Inflammatory macrophage treated with lipopolysaccharide for 4 hours (primary cell): ENCODE data around the gene HOXA6.

ENCODE experiments used
- DNase-seq: peaks from one replicate; pipeline ENCODE4 v3.0.0-alpha.2; 2020

The HOXA6 gene

GRCh38 chr7:27147199-27148030 is at the start of gene HOXA6:
TSS of gene HOXA6 (minus strand) at chr7:27147774. CDS start at chr7:27147749, 25 bp downstream.
- no peak for DNase-seq

GRCh38 chr7:27196287-27196767 is 48.8 kb upstream of the HOXA6 start:
- peak; percentile 77 for DNase-seq

- no peak for DNase-seq
Observed at GRCh38 chr7:27194686-27195379, 47.3 kb upstream of the HOXA6 start.

- no peak for DNase-seq
Observed at GRCh38 chr7:27194002-27194352, 46.4 kb upstream of the HOXA6 start.

GRCh38 chr7:27193335-27194001 is 45.9 kb upstream of the HOXA6 start:
- DNase-seq = no peak

GRCh38 chr7:27192546-27193334 is 45.2 kb upstream of the HOXA6 start:
- peak; percentile 67 for DNase-seq

- DNase-seq = no peak
Observed at GRCh38 chr7:27191833-27192545, 44.4 kb upstream of the HOXA6 start.

GRCh38 chr7:27191161-27191731 is 43.7 kb upstream of the HOXA6 start:
- no peak for DNase-seq

- no peak for DNase-seq
Observed at GRCh38 chr7:27189997-27190748, 42.6 kb upstream of the HOXA6 start.

GRCh38 chr7:27189295-27189996 is 41.9 kb upstream of the HOXA6 start:
- DNase-seq = no peak

- no peak for DNase-seq
Observed at GRCh38 chr7:27188386-27189294, 41.1 kb upstream of the HOXA6 start.

- no peak for DNase-seq
Observed at GRCh38 chr7:27187475-27188385, 40.2 kb upstream of the HOXA6 start.

GRCh38 chr7:27186668-27187474 is 39.3 kb upstream of the HOXA6 start:
- DNase-seq = no peak

GRCh38 chr7:27185854-27186667 is 38.5 kb upstream of the HOXA6 start:
- no peak for DNase-seq

GRCh38 chr7:27185013-27185853 is 37.7 kb upstream of the HOXA6 start, which contains the start of gene HOXA11:
TSS of gene HOXA11 (minus strand) at chr7:27185232. CDS start at chr7:27185144, 88 bp downstream.
- DNase-seq = peak; percentile 46
